ENCODE results near the gene VRK3.
"Not testable (repeated sequence)": the region's sequence is repeated elsewhere in the genome, so short reads cannot be mapped to it uniquely, and the experiment has no call there.

GRCh38 chr19:49959892-49960291 is 65.3 kb downstream of the VRK3 start:
- TF ChIP-seq CTCF, POLR2AphosphoS5 (IDR thresholded peaks at IDR 0.05): not testable (repeated sequence)

Measured in upper lobe of left lung (tissue), 4 donors.